ENCODE data around the gene PPP2R2C.

The PPP2R2C gene

GRCh38 chr4:6347511-6348045 lies 124.8 kb downstream of the PPP2R2C start:
- DNase-seq (ENCODE audit: low read depth in 2 of 2) = no peak

- no peak for DNase-seq (ENCODE audit: low read depth in 2 of 2)
Observed at GRCh38 chr4:6346373-6347110, 125.9 kb downstream of the PPP2R2C start.

- no peak for DNase-seq (ENCODE audit: low read depth in 2 of 2)
Observed at GRCh38 chr4:6345866-6346265, 126.5 kb downstream of the PPP2R2C start.

- DNase-seq (ENCODE audit: low read depth in 2 of 2) = no peak
Observed at GRCh38 chr4:6345096-6345830, 127.2 kb downstream of the PPP2R2C start.

GRCh38 chr4:6343939-6344408 lies 128.4 kb downstream of the PPP2R2C start:
- no peak for DNase-seq (ENCODE audit: low read depth in 2 of 2)

GRCh38 chr4:6342530-6343293 lies 129.7 kb downstream of the PPP2R2C start:
- no peak for DNase-seq (ENCODE audit: low read depth in 2 of 2)

GRCh38 chr4:6341696-6342095 lies 130.7 kb downstream of the PPP2R2C start:
- DNase-seq (ENCODE audit: low read depth in 2 of 2) = no peak

- no peak for DNase-seq (ENCODE audit: low read depth in 2 of 2)
Observed at GRCh38 chr4:6340446-6341015, 131.9 kb downstream of the PPP2R2C start.

GRCh38 chr4:6339818-6340445 lies 132.5 kb downstream of the PPP2R2C start:
- DNase-seq (ENCODE audit: low read depth in 2 of 2) = no peak

GRCh38 chr4:6338951-6339817 lies 133.2 kb downstream of the PPP2R2C start:
- no peak for DNase-seq (ENCODE audit: low read depth in 2 of 2)

GRCh38 chr4:6338175-6338950 lies 134.1 kb downstream of the PPP2R2C start:
- DNase-seq (ENCODE audit: low read depth in 2 of 2) = no peak

GRCh38 chr4:6337331-6337935 lies 135.0 kb downstream of the PPP2R2C start:
- no peak for DNase-seq (ENCODE audit: low read depth in 2 of 2)

- no peak for DNase-seq (ENCODE audit: low read depth in 2 of 2)
Observed at GRCh38 chr4:6336166-6336565, 136.2 kb downstream of the PPP2R2C start.

- no peak for DNase-seq (ENCODE audit: low read depth in 2 of 2)
Observed at GRCh38 chr4:6335040-6335590, 137.3 kb downstream of the PPP2R2C start.

GRCh38 chr4:6334203-6334887 lies 138.1 kb downstream of the PPP2R2C start:
- DNase-seq (ENCODE audit: low read depth in 2 of 2) = no peak

GRCh38 chr4:6333301-6334202 lies 138.9 kb downstream of the PPP2R2C start:
- no peak for DNase-seq (ENCODE audit: low read depth in 2 of 2)

- DNase-seq (ENCODE audit: low read depth in 2 of 2) = no peak
Observed at GRCh38 chr4:6332669-6333050, 139.8 kb downstream of the PPP2R2C start.
